ENCODE data around the gene FANCI.

FANCI gene

DNA sequence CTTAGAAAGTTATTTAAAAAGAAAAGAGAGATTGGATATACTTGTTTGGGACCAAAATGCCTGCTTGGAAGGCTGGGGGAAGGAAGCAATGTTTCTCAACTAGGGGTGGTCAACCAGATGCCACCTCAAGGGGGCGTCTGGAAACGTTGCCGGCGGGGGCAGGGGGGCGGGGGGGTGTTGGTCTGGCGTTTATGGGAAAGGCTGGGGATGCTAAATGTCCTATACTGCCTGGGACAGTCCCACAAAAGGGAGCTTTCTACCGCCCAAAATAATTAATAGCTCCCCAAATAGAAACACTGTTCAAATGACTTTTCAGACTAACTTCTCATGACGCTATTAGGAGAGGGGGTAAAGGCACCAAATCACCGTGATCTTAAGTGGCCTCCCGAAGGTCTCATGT lies 88.7 kb downstream of the FANCI start:
- DNase-seq (ENCODE audit: low spot score) (no peak), FAIRE-seq (no peak)

GRCh38 chr15:89333011-89333860 lies 89.5 kb downstream of the FANCI start:
- DNase-seq (ENCODE audit: low spot score) (no peak), FAIRE-seq (no peak)

DNA sequence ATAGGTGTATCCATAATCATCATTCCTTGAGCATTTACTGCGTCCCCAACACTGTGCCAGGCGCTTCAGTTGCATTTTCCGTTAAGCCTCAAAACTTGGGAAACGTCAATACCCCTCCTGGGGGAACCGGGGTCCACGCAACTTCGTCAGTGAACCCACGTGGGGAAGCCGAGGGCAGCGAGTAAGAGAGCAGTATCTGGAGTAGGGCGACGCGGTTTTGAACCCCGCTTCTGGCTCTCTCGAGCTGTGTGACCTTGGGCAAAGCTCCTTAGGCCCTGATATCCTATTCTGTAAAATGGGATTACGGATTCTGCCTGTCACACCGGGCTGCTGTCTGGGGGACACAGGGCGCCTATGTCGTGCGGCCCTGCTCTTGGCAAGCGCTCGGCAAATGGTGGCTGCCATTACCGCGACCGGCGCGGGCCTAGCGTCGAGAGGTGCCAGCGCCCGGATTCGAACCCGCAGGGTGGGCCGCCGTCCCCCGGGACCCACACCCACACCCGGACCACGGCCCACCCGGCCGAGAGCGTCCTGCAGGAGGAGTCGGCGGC lies 90.3 kb downstream of the FANCI start:
- FAIRE-seq (no peak), DNase-seq (ENCODE audit: low spot score) (no peak)

GRCh38 chr15:89334510-89335297 lies 90.9 kb downstream of the FANCI start, which contains the start of gene POLG:
TSS of gene POLG (minus strand) at chr15:89334824. CDS start at chr15:89333754, 1,070 bp downstream.
- peak; percentile 80 for FAIRE-seq
- peak; percentile 96 for DNase-seq (ENCODE audit: low spot score)

- DNase-seq (ENCODE audit: low spot score), result no peak
Observed at GRCh38 chr15:89335298-89336041, 91.7 kb downstream of the FANCI start.

GRCh38 chr15:89338036-89338435 lies 94.3 kb downstream of the FANCI start:
- DNase-seq (ENCODE audit: low spot score) (no peak), FAIRE-seq (no peak)

More at GRCh38 chr15:89335298-89336041, 91.7 kb downstream of the FANCI start:
- no peak for FAIRE-seq

DNA sequence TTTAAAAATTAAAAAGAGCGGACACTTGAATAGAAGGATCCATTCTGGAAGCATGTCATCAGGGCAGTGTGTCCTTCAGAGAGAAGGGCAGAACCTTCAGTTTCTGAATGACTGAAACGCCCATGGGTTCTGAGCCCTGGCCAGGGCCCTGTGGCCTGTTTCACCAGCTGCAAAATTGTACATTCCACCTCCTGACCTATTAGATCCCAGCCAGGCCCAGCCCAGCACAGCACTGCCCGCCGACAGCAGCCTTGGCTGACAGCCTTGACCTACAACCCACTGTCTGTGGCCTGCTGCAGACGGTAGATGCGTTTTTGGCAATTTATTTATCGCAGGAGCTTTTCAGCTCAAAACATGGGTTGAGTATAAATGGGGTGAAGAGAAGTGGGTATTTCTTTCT lies 96.8 kb downstream of the FANCI start:
- FAIRE-seq (no peak), DNase-seq (ENCODE audit: low spot score) (no peak)

GRCh38 chr15:89341316-89342005 lies 97.7 kb downstream of the FANCI start:
- FAIRE-seq, result no peak
- DNase-seq (ENCODE audit: low spot score), result no peak

GRCh38 chr15:89342840-89343239 lies 99.1 kb downstream of the FANCI start:
- no peak for DNase-seq (ENCODE audit: low spot score)
- FAIRE-seq, result no peak

DNA sequence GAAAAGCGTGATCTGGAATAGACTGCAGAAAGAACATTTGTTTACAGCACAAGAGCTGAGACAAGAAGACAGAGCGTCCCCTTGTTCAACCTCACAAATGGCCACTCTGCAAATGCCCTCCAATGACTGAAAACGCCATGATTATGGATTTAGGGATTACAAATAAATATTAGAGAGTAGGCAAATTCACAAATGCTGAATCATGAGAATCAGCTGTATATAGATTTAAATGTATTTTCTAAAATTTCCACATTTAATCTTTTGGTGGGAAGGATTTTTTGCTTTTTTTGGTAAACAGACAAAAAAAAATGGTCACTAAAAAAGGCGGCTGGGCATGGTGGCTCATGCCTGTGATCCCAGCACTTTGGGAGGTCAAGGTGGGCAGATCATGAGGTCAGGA lies 101.5 kb downstream of the FANCI start:
- no peak for DNase-seq (ENCODE audit: low spot score)
- FAIRE-seq, result no peak

DNA sequence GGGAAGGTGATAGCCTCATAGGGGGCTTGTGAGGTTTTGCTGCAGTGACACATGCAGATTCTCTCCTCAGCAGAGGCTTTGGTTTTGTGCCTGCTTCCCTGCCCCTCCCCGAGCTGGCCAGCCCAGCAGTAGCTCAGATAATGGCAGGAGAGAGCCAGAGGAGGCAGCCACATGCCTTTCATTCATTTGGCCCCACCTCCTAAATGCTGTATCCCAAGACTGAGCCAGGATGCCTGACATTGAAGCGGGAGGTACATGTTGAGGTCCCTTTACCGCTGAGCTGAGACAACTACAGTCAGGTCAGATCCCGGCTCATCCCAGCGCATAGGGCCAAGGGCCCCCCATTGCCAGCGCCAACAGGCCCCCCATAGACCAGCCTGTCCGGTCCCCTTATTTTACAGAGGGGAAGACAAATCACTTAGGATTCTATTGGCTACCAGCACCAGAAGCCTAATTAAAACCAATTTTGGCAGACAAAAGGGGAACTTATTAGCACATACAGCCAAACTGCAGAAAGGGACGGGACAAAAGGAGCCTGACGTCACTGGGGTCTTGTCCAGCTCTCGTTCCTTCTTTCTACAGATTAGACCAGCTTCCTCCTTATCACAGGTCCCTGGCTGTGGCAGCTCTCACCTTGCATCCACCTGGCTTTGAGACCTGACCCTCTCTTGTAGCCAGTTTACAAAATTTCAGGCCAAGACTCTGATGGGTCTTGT lies 102.9 kb downstream of the FANCI start:
- DNase-seq (ENCODE audit: low spot score), result no peak

DNA sequence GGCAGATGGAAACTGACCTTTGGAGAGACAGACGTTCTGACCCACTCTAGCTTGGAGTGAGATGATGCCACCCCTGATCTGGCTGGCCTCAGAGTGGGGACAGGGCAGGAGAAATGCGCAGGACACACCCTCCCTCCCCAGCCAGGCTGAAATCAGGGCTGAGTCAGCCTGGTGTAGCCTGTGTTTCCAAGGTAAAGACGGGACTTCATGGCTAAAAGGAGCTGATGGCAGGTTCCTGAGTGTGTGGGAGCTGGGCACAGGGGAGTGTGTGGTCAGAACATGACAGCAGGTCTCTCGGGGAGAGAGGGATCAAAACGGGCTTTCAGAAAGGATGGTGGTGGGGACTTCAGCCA lies 105.4 kb downstream of the FANCI start:
- FAIRE-seq (no peak), DNase-seq (ENCODE audit: low spot score) (peak; percentile 42)

More for the DNA sequence above, 102.9 kb downstream of the FANCI start:
- no peak for FAIRE-seq

DNA sequence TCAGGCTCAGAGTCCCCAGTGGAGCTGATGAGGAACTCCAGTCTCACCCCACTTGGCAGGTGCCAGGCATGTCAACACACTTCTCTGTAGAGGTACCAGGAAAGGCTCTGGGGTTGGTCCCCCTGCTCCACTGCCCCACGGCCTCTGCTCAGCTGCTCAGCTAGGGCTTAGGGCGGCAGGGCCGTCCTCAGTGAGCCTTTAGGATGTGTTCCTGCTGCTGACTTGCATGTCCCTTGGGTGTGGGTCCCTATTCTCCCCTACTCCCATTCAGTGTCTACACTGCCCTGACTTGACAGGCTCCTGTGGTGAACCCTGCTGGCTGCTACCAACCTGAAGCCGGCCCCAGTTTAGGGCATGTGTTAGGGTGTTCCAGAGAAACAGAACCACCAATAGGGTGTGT lies 108.7 kb downstream of the FANCI start:
- DNase-seq (ENCODE audit: low spot score) (no peak), FAIRE-seq (no peak)

DNA sequence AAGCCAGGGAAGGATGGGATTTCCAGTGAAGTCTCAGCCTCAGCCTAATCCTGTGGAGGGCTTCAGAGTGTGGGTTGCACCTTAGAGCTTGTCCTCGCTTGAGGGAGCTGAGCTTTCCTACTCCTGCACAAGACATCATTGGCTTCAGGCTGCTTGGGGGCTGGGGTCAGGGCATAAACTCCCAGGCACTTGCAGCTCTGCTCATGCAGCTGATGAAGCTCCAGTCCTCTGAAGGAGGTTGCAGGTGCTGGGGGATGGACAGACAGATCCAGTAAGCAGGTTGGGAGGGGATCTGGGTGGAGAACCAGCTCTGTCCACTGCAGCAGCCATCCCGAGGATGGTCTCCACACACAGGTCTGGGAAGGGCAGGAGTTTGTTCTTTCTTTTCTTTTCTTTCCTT lies 110.2 kb downstream of the FANCI start:
- FAIRE-seq, result no peak
- DNase-seq (ENCODE audit: low spot score), result no peak

GRCh38 chr15:89356634-89357298 lies 113.0 kb downstream of the FANCI start:
- FAIRE-seq (no peak), DNase-seq (ENCODE audit: low spot score) (peak; percentile 7)

GRCh38 chr15:89358435-89358754 lies 114.6 kb downstream of the FANCI start:
- DNase-seq (ENCODE audit: low spot score), result no peak

GRCh38 chr15:89358755-89359439 lies 115.1 kb downstream of the FANCI start:
- no peak for FAIRE-seq

More at GRCh38 chr15:89358435-89358754, 114.6 kb downstream of the FANCI start:
- FAIRE-seq, result no peak

DNA sequence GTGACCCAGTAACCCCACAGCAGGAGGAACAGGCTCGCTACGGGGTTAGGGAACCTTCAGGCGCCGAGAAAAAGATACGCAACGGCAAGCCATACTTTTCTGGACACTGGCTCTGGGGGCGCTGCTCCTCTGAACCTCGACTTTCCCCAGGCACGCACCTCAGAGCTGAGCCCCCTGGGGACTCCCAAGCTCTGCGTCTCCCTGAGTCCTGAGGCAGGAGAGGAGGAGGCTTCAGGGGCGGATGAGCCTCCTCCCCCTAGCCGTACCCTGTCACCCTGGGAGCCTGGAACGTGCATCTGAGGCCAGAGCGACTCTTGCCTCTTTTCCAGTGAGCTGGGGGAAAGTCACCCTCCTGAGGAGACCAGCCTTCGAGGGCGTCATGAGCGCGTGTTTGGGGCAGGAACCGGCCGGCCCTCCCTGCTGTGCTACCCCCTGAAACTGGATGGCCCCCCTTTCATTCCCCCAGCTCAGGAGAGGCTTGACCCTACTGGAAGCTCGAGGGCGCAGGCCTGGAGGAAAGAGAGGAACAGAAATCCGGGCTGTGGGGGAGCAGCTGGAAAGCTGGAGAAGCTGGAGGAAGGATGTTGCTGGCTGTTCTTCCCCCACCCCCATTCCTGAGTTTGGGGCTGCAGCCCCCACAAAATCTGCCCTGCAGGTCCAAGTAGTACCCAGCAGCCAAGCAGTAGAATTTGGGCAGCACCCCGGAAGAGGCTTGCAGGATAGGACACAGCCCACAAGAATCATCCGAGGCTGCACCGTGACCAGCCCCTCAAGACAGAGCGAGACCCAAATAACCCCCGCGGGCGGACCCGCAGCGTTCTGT lies 115.9 kb downstream of the FANCI start:
- FAIRE-seq, result no peak
- no peak for DNase-seq (ENCODE audit: low spot score)

More at GRCh38 chr15:89358755-89359439, 115.1 kb downstream of the FANCI start:
- DNase-seq (ENCODE audit: low spot score), result peak; percentile 50
